HFFc6 (cell line): ENCODE results near the gene AVL9. TPM values are rescaled to one million over a fixed set of nuclear protein-coding genes. Genes with fewer than 3 reads are reported as not detected.
A peak's percentile ranks its signal among the peaks of the same experiment; 100 is the strongest.
"Not testable (repeated sequence)": the region's sequence is repeated elsewhere in the genome, so short reads cannot be mapped to it uniquely, and the experiment has no call there.

Experiments
- DNase-seq: peaks from one replicate; pipeline ENCODE4 v3.0.0-alpha.2; 2018
- H3K27ac Mint-ChIP-seq: 2 replicates; pipeline ENCODE4 v1.8.0; 2020; ENCODE audit warnings: mild to moderate bottlenecking, mixed read lengths
- H3K27me3 Mint-ChIP-seq: 2 replicates; pipeline ENCODE4 v1.8.0; 2021; ENCODE audit warnings: mild to moderate bottlenecking, moderate library complexity, mixed read lengths; ENCODE audit not compliant: insufficient read depth
- H3K36me3 Mint-ChIP-seq: 2 replicates; pipeline ENCODE4 v1.8.0; 2021; ENCODE audit warnings: low read depth, mixed read lengths
- H3K4me1 Mint-ChIP-seq: 2 replicates; pipeline ENCODE4 v1.8.0; 2020; ENCODE audit warnings: low read depth, mixed read lengths
- H3K4me3 Mint-ChIP-seq: 2 replicates; pipeline ENCODE4 v1.8.0; 2020; ENCODE audit warnings: mild to moderate bottlenecking, moderate library complexity, mixed read lengths
- H3K9me3 Mint-ChIP-seq: 2 replicates; pipeline ENCODE4 v1.8.0; 2020; ENCODE audit warnings: mild to moderate bottlenecking, mixed read lengths
- total RNA-seq, 6 experiments: library from RNA; stranded (reverse); fragmentation: NEBNext Ultra II Directional; extraction: Animal tissue kit (Norgen Biotek cat#: 25700); gene quantifications; 2 replicates in 1 of 6; 3 replicates in 5 of 6; pipeline ENCODE4 v1.2.3, GENCODE V29; 2021
- TF ChIP-seq, protein P1 (sequence below): fragments of 200-600 bp; sonication (generic); IDR thresholded peaks from 2 replicates; pipeline ENCODE4 v1.5.0; 2021; ENCODE audit warnings: antibody characterized with exemption, mild to moderate bottlenecking

Gene AVL9
- total RNA-seq, 6 experiments from 2014 or later, result 31.4 to 37.3 (median 34.1) TPM

GRCh38 chr7:32496052-32496813 lies 944 bp downstream of the AVL9 start:
- Mint-ChIP-seq H3K27ac (peak overlapping the region; percentile 91), H3K4me1 (peaks cover 36% of the 10 kb centered on the region), H3K4me3 (peak overlapping the region; percentile 92), H3K27me3 (no peaks in the 10 kb centered on the region), H3K9me3 (peaks cover 7% of the 10 kb centered on the region; the same call in 1 of the 2 replicates), H3K36me3 (peaks cover 22% of the 10 kb centered on the region)
- TF ChIP-seq, protein P1, sequence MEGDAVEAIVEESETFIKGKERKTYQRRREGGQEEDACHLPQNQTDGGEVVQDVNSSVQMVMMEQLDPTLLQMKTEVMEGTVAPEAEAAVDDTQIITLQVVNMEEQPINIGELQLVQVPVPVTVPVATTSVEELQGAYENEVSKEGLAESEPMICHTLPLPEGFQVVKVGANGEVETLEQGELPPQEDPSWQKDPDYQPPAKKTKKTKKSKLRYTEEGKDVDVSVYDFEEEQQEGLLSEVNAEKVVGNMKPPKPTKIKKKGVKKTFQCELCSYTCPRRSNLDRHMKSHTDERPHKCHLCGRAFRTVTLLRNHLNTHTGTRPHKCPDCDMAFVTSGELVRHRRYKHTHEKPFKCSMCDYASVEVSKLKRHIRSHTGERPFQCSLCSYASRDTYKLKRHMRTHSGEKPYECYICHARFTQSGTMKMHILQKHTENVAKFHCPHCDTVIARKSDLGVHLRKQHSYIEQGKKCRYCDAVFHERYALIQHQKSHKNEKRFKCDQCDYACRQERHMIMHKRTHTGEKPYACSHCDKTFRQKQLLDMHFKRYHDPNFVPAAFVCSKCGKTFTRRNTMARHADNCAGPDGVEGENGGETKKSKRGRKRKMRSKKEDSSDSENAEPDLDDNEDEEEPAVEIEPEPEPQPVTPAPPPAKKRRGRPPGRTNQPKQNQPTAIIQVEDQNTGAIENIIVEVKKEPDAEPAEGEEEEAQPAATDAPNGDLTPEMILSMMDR, result no peak
- DNase-seq, result no peak

DNA sequence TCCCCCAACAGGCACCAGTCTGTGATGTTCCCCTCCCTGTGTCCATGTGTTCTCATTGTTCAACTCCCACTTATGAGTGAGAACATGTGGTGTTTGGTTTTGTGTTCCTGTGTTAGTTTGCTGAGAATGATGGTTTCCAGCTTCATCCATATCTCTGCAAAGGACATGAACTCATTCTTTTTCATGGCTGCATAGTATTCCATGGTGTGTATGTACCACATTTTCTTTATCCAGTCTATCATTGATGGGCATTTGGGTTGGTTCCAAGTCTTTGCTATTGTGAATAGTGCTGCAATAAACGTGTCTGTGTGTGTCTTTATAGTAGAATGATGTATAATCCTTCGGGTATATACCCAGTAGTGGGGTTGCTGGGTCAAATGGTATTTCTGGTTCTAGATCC lies 4.5 kb downstream of the AVL9 start:
- not testable (repeated sequence) for H3K9me3 Mint-ChIP-seq, DNase-seq, H3K27me3 Mint-ChIP-seq
- Mint-ChIP-seq H3K4me1 (peaks cover 51% of the 10 kb centered on the region), H3K27ac (peak overlapping the region; percentile 89; the same call in 1 of the 2 replicates), H3K4me3 (peak overlapping the region; percentile 64; the same call in 1 of the 2 replicates), H3K36me3 (peaks cover 22% of the 10 kb centered on the region)

GRCh38 chr7:32500216-32500615 lies 4.9 kb downstream of the AVL9 start:
- H3K27me3 Mint-ChIP-seq, H3K9me3 Mint-ChIP-seq, DNase-seq: not testable (repeated sequence)
- Mint-ChIP-seq H3K4me3 (peak overlapping the region; percentile 64), H3K27ac (peak overlapping the region; percentile 89), H3K4me1 (peaks cover 51% of the 10 kb centered on the region), H3K36me3 (peaks cover 22% of the 10 kb centered on the region)

- Mint-ChIP-seq H3K4me1 (peaks cover 55% of the 10 kb centered on the region), H3K9me3 (peaks cover 7% of the 10 kb centered on the region; the same call in 1 of the 2 replicates), H3K27ac (peak overlapping the region; percentile 89), H3K4me3 (peak overlapping the region; percentile 64), H3K36me3 (peaks cover 19% of the 10 kb centered on the region), H3K27me3 (no peaks in the 10 kb centered on the region)
- DNase-seq, result peak; percentile 65
- TF ChIP-seq, protein P1, result no peak
These were observed 5.6 kb downstream of the AVL9 start for GRCh38 chr7:32500922-32501341.

GRCh38 chr7:32501522-32501921 lies 6.2 kb downstream of the AVL9 start:
- peak overlapping the region; percentile 89 for H3K27ac Mint-ChIP-seq
- peak overlapping the region; percentile 64 for H3K4me3 Mint-ChIP-seq
- H3K9me3 Mint-ChIP-seq, result peaks cover 7% of the 10 kb centered on the region; the same call in 1 of the 2 replicates
- peak; percentile 60 for DNase-seq
- H3K27me3 Mint-ChIP-seq, result no peaks in the 10 kb centered on the region
- H3K36me3 Mint-ChIP-seq, result peaks cover 16% of the 10 kb centered on the region
- peaks cover 56% of the 10 kb centered on the region for H3K4me1 Mint-ChIP-seq
- TF ChIP-seq, protein P1, result no peak

- H3K9me3 Mint-ChIP-seq, result peaks cover 7% of the 10 kb centered on the region; the same call in 1 of the 2 replicates
- no peaks in the 10 kb centered on the region for H3K27me3 Mint-ChIP-seq
- TF ChIP-seq, protein P1, result no peak
- H3K27ac Mint-ChIP-seq, result peak overlapping the region; percentile 68
- H3K4me1 Mint-ChIP-seq, result peaks cover 57% of the 10 kb centered on the region
- no peak for DNase-seq
- H3K36me3 Mint-ChIP-seq, result peaks cover 21% of the 10 kb centered on the region
- H3K4me3 Mint-ChIP-seq, result no peak overlapping the region; the same call in 1 of the 2 replicates
These were observed 7.4 kb downstream of the AVL9 start for GRCh38 chr7:32502728-32503127.
